HUES6 (cell line): Measurements from ENCODE around the gene NR0B2.
"Not testable (repeated sequence)": the region's sequence is repeated elsewhere in the genome, so short reads cannot be mapped to it uniquely, and the experiment has no call there.

Experiments
- H3K27ac ChIP-seq: 2 replicates; pipeline ENCODE4 v1.7.0; 2013; ENCODE audit warnings: low read depth, mild to moderate bottlenecking, low read length, inconsistent platforms
- H3K27me3 ChIP-seq: 2 replicates; pipeline ENCODE4 v1.6.1; 2013; ENCODE audit warnings: low read length; ENCODE audit not compliant: control insufficient read depth, insufficient read depth
- H3K36me3 ChIP-seq: 2 replicates; pipeline ENCODE4 v1.6.1; 2013; ENCODE audit warnings: low read length; ENCODE audit not compliant: control insufficient read depth, insufficient read depth
- H3K4me1 ChIP-seq: 2 replicates; pipeline ENCODE4 v1.6.1; 2013; ENCODE audit warnings: low read length; ENCODE audit not compliant: control insufficient read depth, insufficient read depth
- H3K4me3 ChIP-seq: 2 replicates; pipeline ENCODE4 v1.5.1; 2013; ENCODE audit warnings: low read depth, low read length
- H3K9ac ChIP-seq: one replicate; pipeline ENCODE4 v1.6.1; 2013; ENCODE audit warnings: mild to moderate bottlenecking, low read length
- H3K9me3 ChIP-seq: 2 replicates; pipeline ENCODE4 v1.6.1; 2013; ENCODE audit warnings: low read depth, low read length; ENCODE audit not compliant: control insufficient read depth, insufficient read depth

The NR0B2 gene

DNA sequence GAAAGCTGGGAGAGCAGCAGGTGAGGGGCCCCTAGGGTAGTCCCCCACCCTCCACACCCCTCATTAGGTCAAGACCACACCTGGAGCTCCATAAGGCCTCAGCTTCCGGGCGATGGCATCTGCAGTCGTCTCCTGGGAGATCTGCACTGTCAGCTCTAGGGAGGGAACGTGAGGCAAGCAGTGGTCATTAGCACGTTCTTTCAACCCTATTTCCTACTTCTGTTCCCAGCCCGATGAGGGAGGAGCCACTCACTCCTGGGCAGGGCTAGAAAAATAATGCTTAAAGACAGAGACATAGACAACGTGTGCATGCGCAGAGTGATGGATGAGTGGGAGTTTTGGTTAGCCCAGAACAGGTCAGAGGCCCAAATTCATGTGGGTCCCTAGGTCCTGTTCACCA, 36.8 kb upstream of the NR0B2 start:
- H3K27ac ChIP-seq, result no peak overlapping the region
- H3K36me3 ChIP-seq, result peaks cover 49% of the 10 kb centered on the region
- no peaks in the 10 kb centered on the region for H3K9me3 ChIP-seq
- H3K27me3 ChIP-seq, result no peaks in the 10 kb centered on the region
- no peak overlapping the region for H3K4me3 ChIP-seq
- no peaks in the 10 kb centered on the region for H3K4me1 ChIP-seq
- H3K9ac ChIP-seq, result no peak overlapping the region

DNA sequence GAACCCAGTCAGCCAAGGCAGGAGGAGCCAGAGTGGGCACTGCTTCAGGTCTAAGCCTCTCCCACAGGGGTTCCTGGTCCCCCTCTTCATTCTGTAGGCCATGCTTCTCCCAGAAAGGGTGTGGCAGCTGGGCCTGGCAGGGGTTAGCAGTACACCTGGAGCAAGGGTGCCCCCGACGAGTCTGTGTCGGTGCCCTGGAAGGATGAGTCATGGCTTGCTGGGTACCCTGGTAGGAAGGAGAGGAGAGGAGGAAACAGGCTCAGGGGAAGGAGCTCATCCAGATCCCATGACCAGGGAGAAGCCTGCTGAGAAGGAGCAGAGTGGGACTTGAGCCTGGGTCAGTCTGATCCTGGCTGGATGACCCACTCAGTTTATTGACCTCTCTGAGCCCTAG, 36.1 kb upstream of the NR0B2 start:
- no peaks in the 10 kb centered on the region for H3K27me3 ChIP-seq
- peaks cover 56% of the 10 kb centered on the region for H3K36me3 ChIP-seq
- H3K27ac ChIP-seq, result no peak overlapping the region
- H3K9me3 ChIP-seq, result no peaks in the 10 kb centered on the region
- no peak overlapping the region for H3K9ac ChIP-seq
- no peak overlapping the region for H3K4me3 ChIP-seq
- no peaks in the 10 kb centered on the region for H3K4me1 ChIP-seq

DNA sequence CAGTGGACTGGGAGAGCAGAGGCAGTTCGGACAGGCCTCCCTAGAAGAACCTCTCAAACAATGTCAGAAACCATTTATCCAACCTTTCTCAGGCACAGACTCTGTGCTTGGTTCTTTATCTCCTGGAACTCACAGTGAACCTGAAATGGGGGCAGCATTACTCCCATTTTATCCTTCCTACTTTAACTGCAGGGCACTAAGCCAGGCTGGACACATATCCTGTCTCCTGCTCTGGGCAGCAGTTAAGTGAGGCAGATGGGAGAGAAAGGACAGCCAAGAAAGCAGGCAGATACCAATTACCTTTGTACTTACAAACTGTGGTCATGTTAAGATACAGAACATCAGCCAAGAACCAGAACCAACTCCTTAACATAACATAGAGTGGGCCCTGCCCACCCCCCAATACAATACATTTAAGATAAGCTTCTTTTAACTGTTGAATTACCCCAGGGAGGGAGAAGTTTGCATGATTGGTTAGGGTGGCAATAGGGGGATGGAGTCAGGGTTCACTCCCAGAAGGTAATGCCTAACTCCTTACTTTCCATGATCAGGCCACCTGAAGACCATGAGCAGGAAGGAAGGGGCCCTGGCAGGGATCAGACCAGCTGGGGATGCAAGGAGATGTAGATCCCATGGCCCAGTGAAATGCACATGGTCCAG, 35.6 kb upstream of the NR0B2 start:
- H3K27me3 ChIP-seq, result no peaks in the 10 kb centered on the region
- peaks cover 61% of the 10 kb centered on the region for H3K36me3 ChIP-seq
- no peaks in the 10 kb centered on the region for H3K9me3 ChIP-seq
- H3K27ac ChIP-seq, result no peak overlapping the region
- H3K4me1 ChIP-seq, result no peaks in the 10 kb centered on the region
- no peak overlapping the region for H3K4me3 ChIP-seq
- no peak overlapping the region for H3K9ac ChIP-seq

DNA sequence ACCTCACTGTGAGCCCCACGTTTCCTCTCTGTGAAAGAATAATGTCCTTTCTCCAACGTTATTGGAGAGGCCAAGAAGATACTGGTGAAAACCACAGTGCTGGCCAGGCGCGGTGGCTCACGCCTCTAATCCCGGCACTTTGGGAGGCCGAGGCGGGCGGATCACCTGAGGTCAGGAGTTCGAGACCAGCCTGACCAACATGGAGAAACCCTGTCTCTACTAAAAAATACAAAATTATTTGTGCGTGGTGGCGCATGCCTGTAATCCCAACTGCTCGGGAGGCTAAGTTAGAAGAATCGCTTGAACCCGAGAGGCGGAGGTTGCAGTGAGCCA, 34.9 kb upstream of the NR0B2 start:
- H3K4me1 ChIP-seq, H3K4me3 ChIP-seq, H3K9me3 ChIP-seq, H3K27me3 ChIP-seq, H3K27ac ChIP-seq, H3K9ac ChIP-seq: not testable (repeated sequence)
- H3K36me3 ChIP-seq, result peaks cover 67% of the 10 kb centered on the region

DNA sequence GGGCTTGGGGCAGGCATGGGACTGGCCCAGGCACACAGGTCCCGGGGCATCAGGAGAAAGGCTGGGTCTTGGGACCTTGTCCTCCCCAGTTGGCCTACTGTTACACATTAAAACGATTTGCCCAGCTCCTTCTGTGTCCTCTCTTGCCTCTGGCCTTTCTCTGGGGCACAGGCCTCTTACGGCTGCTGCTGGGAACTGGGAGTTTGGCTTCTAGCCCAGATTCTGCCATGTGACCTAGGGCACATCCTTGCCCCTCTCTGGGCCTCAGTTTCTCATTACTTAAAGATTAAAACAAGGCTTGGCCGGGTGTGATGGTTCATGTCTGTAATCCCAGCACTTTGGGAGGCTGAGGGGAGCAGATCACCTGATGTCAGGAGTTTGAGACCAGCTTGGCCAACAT, 32.5 kb upstream of the NR0B2 start:
- Histone ChIP-seq H3K27ac (no peak overlapping the region), H3K36me3 (peaks cover 82% of the 10 kb centered on the region), H3K9ac (no peak overlapping the region), H3K9me3 (no peaks in the 10 kb centered on the region), H3K4me1 (no peaks in the 10 kb centered on the region), H3K27me3 (no peaks in the 10 kb centered on the region), H3K4me3 (no peak overlapping the region)

DNA sequence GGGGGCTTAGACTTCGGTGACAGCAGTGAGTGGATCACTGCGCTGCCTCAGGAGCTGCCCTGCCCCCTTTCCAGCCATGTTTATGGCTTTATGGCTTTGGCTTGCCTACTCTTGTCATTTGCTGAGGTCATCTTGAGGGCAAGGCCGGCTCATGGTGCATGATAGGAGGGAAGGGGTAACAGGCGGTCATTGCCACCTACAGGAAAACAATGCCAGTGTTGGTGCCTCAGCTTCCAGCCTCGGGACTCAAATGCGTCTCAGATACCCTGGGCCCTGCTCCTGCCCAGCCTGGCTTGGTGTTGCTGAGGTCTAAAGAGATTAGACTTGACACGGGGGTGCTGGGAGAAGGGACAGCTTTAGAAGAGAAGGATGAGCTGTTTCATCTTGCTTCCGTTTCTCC, 32.0 kb upstream of the NR0B2 start:
- Histone ChIP-seq H3K36me3 (peaks cover 80% of the 10 kb centered on the region), H3K4me3 (no peak overlapping the region), H3K27ac (no peak overlapping the region), H3K27me3 (no peaks in the 10 kb centered on the region), H3K4me1 (no peaks in the 10 kb centered on the region), H3K9me3 (no peaks in the 10 kb centered on the region), H3K9ac (no peak overlapping the region)

DNA sequence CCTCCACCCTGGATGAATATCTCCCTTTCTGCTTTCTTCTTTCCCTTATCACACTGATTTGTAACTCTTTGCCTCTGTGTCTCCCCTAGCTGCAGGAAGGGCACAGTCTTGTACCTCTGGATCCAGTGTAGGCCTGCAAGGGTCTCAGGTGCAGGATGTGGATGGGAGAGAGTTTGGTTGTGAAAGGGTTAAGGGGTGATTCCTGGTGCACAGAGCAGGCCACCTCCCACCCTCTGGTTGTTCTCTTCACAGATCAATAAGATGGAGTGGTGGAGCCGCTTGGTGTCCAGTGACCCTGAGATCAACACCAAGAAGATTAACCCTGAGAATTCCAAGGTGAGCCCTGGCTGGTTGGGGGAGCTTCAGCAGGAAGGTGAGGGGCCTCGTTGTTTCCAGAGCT, 31.4 kb upstream of the NR0B2 start:
- H3K27ac ChIP-seq, result no peak overlapping the region

DNA sequence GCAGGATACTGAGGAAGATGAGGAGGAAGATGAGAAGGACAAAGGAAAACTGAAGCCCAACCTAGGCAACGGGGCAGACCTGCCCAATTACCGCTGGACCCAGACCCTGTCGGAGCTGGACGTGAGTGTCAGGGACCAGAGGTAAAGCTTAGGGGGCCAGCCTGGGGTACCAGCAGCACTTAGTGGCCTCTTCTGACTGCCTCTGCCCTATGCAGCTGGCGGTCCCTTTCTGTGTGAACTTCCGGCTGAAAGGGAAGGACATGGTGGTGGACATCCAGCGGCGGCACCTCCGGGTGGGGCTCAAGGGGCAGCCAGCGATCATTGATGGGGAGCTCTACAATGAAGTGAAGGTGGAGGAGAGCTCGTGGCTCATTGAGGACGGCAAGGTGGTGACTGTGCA, 28.9 kb upstream of the NR0B2 start:
- no peaks in the 10 kb centered on the region for H3K4me1 ChIP-seq
- no peak overlapping the region for H3K9ac ChIP-seq
- no peaks in the 10 kb centered on the region for H3K9me3 ChIP-seq
- H3K27me3 ChIP-seq, result no peaks in the 10 kb centered on the region
- H3K4me3 ChIP-seq, result no peak overlapping the region
- no peak overlapping the region for H3K27ac ChIP-seq
- H3K36me3 ChIP-seq, result peaks cover 80% of the 10 kb centered on the region

More for the DNA sequence above, 31.4 kb upstream of the NR0B2 start:
- H3K9me3 ChIP-seq, result no peaks in the 10 kb centered on the region
- no peak overlapping the region for H3K4me3 ChIP-seq
- H3K27me3 ChIP-seq, result no peaks in the 10 kb centered on the region
- no peaks in the 10 kb centered on the region for H3K4me1 ChIP-seq
- peaks cover 78% of the 10 kb centered on the region for H3K36me3 ChIP-seq
- H3K9ac ChIP-seq, result no peak overlapping the region

DNA sequence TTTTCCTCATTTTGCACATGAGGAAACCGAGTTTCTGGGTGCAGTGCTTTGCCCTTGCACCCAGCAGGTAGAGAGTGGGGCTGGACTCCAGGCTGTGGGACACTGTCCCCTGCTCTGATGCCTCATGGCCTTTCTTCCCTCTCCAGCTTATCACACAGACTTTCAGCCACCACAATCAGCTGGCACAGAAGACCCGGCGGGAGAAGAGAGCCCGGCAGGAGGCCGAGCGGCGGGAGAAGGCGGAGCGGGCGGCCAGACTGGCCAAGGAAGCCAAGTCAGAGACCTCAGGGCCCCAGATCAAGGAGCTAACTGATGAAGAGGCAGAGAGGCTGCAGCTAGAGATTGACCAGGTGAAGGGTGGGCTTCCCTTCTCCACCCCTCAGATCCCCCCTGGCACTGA, 27.5 kb upstream of the NR0B2 start:
- no peak overlapping the region for H3K27ac ChIP-seq
- no peak overlapping the region for H3K4me3 ChIP-seq
- peaks cover 81% of the 10 kb centered on the region for H3K36me3 ChIP-seq
- no peaks in the 10 kb centered on the region for H3K9me3 ChIP-seq
- H3K27me3 ChIP-seq, result no peaks in the 10 kb centered on the region
- H3K9ac ChIP-seq, result no peak overlapping the region
- H3K4me1 ChIP-seq, result no peaks in the 10 kb centered on the region

DNA sequence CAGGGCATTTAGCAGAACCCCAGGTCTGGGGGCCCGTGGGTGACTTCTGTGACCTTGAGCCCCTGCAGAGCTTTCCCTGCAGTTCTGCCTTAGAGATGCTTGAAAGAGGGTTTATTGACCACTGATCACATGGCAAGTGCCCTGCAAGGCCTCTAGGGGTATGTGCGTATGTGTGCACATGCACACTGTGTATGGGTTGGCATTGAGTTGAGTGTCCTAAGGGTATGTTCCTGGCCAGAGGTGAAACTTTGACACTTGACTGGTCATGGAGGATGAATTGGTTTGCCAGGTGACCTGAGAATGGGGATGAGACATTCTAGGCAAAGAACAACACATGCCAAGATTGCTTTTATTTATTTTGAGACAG, 24.9 kb upstream of the NR0B2 start:
- no peaks in the 10 kb centered on the region for H3K27me3 ChIP-seq
- no peaks in the 10 kb centered on the region for H3K9me3 ChIP-seq
- no peak overlapping the region for H3K27ac ChIP-seq
- no peak overlapping the region for H3K9ac ChIP-seq
- H3K4me1 ChIP-seq, result no peaks in the 10 kb centered on the region
- H3K4me3 ChIP-seq, result no peak overlapping the region
- H3K36me3 ChIP-seq, result peaks cover 71% of the 10 kb centered on the region

DNA sequence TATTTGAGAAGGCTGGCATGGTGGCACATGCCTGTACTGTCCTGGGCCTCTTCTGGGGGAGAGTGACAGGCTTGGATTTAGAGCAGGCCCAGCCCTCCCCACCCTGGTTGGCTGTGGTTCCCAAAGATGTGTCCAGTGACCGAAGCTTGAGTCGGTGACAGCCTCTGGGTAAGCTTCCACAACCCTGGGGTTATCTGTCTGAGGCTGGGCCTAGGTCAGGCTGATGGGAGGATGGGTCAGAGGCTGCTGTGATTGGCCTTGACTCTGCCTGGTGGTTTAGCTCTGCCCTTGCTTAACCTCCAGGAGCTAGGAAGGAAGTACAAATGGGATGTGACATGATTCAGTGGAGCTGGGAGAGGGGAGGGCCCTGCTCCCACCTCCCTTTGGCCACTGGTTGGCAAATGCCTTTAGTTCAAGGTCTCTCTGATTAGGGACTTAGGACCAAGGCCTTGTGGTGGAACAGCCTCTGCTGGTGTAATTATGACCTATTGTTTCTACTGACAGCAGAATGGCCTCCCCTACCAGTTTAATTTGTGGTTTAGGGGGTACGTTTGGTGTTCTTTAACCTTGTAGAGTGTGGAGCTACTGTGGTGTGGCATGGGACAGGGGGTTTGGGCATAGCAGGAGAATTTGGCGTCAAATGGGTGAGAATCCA, 24.4 kb upstream of the NR0B2 start:
- no peaks in the 10 kb centered on the region for H3K27me3 ChIP-seq
- H3K4me1 ChIP-seq, result no peaks in the 10 kb centered on the region
- no peak overlapping the region for H3K9ac ChIP-seq
- no peaks in the 10 kb centered on the region for H3K9me3 ChIP-seq
- no peak overlapping the region for H3K27ac ChIP-seq
- no peak overlapping the region for H3K4me3 ChIP-seq
- H3K36me3 ChIP-seq, result peaks cover 69% of the 10 kb centered on the region
